Stimulated activated CD4-positive, alpha-beta T cell treated with anti-CD3 and anti-CD28 coated beads, TNF-alpha, amount 100 ng/mL, for 1 hour (primary cell): ENCODE results near the gene DDB1.

Experiments
- DNase-seq, 3 donors: peaks; one replicate each; pipeline ENCODE4 v3.0.0-alpha.2; 2020; ENCODE audit warnings: low read depth in 3 of 3, low spot score in 1 of 3

DDB1 gene

DNA sequence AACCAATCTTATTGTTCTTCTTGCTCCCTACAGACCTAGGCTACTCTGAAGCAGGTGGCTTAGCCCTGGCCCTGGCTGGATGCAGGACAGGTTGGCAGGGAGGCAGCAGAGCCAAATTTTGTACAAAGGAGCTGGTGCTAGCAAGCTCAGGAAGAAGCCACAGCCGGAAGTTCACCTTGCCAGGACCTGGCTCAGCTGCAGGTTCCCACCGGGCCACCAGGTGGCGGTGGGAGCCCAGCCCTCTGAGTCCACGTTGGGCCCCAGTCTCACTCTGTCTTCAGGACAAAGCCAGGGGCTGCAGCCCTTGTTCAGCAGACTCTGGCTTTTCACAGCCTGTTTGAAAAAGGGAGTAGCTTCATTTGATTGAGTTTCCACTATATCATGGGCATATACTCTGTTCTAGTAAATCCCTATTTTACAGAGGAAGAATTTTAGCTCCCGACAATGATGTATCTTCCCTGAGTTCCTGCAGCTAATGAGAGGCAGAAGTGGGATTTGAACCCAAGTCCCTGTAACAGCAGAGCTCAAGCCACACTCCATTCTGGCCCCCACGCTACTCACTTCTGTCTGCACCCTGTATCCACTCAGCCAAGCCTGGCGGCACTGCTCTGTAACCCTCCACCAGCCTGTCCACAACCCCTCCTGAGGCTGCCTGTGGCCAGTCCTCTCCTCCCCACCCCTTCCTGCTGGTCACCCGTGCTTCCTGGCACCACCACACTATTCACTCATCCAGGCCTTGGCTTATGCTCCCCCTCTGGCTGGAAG lies 3.4 kb upstream of the DDB1 start:
- peak; percentile 51 to 71 (median 64) for DNase-seq

DNA sequence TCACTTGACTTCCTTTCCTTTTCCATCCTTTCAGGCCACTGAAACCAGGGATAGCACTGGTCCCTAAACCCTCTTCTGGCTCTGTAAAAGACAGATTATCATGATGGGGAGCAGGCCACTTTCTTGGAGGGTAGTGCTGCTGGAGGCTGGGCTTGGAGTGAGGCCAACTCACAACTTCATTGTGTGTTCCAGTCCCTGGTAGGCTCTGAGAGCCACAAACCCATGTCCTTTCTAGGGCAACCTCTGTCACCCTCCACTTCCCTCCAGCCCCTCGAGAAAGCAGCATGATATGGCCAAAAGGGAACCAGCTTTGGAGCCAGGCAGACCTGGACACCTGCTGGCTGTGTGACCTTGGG lies 2.4 kb upstream of the DDB1 start:
- DNase-seq = no peak

DNA sequence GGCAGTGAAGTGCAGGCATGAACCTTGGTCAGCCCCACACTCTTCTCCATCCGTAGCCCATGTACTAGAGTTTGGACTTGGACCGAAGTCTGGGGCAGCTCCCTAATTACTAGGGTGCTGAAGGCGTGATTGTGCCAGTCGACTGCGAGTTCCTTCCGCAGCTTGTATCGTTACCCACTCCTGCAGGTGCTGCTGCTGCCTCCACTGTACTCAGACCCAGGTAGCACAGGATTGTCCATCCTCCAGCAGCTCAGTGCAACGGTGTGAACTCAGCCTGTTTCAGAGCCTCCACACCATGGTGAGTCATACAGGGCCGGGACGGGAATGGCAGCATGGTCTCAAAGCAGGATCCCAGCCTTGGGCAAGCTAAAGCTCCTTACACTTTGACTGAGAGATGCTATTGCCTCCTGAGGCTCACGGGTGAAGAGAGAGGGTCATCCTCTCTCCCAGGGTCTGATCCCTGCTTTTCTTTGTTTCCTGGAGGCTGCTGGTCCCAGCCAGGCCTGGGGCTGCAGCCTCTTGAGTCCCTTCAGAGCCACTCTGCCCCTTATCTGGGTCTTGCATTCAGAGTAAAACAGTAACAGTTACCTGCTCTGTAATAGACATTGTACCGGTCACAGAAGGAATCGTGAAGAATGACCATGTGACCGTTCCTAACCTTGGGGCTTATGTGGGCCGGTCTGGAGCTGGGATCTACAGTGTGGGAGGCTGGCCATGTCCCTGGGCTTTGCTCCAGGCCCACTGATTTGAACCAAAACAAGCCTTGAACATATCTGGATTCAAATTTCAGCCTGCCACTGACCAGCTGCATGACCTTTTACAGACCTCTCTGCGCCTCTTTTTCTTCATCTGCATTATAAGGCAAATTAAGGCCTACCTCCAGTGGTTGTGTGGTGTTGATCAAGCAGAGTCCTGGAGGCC lies 1.8 kb upstream of the DDB1 start:
- no peak for DNase-seq

DNA sequence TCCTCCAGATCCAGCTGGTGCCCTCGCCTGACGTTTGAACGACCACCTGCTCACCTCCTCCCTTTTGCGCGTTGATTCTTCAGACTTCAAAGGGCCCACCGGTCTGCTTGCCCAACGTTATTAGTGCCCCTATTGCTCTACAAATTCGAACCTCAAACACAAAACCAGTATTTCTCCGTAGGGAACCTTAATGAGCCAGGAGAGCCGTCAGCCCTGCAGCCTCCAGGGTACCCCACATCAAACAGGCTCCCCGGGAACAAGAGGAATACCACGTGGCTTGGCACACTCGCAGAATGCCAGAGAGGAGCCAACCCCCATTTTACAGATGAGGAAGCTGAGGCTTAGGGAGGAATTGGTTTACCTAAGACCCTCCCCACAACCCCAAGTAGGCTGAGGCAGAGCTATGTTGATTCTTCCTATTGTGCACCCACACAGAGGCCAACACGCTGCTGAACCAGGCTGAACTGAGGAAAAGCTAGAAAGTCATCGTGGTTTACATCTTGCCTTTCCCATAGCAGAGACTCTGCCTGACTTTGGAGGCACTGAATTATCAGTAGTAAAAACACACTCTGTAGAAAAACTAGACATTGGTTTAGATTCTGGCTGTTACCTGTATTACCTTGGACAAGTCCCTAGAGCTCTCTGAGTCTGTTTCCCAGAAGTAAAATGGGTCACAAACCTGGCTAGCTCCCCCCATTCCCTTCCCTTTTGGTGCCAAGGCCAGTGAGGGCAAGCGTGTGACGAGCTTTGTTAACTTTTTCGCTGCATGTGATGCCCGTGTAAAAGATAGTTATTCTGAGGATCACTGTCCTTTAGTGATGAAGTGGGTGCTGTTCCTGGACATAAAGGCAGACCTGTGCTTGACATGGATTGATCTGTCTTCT lies 887 bp upstream of the DDB1 start:
- DNase-seq = no peak

GRCh38 chr11:61332281-61332796 lies 566 bp downstream of the DDB1 start:
- DNase-seq = no peak

DNA sequence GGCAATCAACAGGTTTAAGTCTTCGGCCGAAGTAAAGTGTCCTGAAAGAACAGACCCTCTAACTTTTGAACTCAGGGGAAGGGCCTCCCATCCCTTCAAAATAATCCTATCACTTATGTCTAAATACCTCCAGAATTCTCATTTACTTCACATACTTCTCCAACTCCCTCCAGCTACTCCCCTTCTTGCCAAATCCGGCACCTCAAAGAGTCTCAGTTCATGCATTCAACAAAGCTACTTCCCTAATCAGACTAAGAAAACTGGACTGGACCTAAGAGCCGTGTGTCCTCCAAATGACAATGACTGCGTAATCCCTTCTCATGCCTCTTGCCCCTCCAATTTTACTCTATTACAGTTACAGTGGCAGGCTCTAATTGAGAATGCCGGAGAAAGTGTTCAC lies 1.3 kb downstream of the DDB1 start:
- no peak for DNase-seq

- DNase-seq = no peak
Measured at GRCh38 chr11:61329871-61330270, 3.0 kb downstream of the DDB1 start.

- DNase-seq = no peak
Measured at GRCh38 chr11:61328351-61328750, 4.6 kb downstream of the DDB1 start.

GRCh38 chr11:61327669-61328071 lies 5.2 kb downstream of the DDB1 start:
- DNase-seq = no peak

- no peak for DNase-seq
Measured at GRCh38 chr11:61325649-61326414, 7.1 kb downstream of the DDB1 start.

GRCh38 chr11:61315260-61315659 lies 17.6 kb downstream of the DDB1 start:
- no peak for DNase-seq

DNA sequence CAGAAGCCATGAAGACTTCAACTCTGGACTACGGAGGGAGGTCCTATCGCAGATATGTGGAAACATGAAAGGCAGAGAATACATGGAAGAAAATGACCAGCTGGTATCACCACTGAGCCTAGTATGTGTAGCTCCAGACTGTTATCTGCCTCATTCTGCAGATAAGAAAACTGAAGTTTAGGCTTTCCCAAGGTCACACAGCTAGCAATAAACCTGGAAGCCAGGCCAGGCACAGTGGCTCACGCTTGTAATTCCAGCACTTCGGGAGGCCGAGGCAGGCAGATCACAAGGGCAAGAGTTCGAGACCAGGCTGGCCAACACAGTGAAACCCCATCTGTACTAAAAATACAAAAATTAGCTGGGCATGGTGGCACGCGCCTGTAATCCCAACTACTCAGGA lies 22.2 kb downstream of the DDB1 start:
- no peak for DNase-seq

GRCh38 chr11:61309739-61310138 lies 23.2 kb downstream of the DDB1 start:
- DNase-seq = no peak

GRCh38 chr11:61309141-61309540 lies 23.8 kb downstream of the DDB1 start:
- no peak for DNase-seq

DNA sequence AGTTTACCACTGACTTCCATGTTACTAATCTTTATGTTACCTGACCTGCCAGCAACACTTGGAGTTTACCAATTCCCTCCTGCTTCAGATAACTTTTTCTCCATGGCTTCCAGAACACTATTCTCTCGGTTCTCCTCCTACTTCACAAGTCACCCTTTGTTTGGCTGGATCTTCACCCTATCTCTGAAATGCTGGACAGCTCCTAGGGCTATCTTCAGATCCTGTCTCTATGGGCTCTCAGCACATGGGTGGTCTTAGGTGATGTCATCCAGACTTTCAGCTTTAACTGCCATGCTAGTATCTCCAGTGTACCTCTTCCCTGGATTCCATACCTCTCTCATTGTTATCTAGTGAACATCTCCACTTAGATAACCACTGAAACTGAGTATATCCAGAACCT lies 25.6 kb downstream of the DDB1 start:
- no peak for DNase-seq

GRCh38 chr11:61306221-61306620 lies 26.7 kb downstream of the DDB1 start:
- no peak for DNase-seq

DNA sequence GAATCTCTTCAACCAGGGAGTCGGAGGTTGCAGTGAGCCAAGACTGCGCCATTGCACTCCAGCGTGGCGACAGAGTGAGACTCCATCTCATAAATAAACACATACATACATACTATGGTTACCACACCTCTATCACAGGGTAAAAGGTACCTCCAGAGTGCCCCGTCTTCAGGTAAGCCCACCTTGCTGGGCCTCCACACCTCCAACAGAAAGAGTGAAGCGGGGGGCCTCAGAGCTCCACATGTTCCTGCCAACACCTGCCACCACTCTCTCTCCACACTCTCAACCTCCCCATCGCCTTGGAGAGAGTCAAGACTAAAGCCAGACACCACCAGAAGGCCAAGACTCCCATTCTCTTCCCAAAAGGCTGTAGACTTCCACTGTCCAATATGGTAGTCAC lies 27.5 kb downstream of the DDB1 start:
- no peak for DNase-seq

- DNase-seq = no peak
Measured at GRCh38 chr11:61303725-61304124, 29.2 kb downstream of the DDB1 start.

GRCh38 chr11:61302550-61302949 lies 30.4 kb downstream of the DDB1 start:
- DNase-seq = no peak

DNA sequence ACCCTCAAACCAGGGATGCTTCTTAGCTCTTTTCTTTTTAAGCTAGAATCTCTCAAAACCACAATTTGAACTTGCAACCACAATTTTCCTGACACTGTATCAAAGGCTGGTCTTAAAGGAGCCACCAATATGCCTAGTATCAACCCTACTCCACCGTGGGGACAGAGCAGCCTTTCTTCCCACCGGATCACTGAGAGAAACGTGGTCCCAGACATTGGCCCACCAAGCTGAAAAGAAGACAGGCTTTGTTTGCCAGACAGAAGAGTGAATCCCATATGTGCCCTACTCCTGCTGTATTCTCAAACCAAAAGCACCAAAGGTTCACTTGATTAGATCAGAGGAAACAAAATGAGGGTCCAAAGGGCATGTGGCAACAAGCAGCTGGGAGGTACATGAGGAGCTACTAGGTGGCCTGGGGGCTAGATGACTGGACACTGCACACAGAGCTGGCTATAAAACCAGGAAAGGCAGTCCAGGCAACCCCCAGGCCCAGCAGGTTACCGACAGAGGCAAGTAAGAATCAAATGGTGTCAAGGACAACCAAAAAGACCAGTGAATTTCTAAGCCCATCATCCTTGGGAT lies 34.2 kb downstream of the DDB1 start:
- DNase-seq = no peak
